GM19395 (cell line): ENCODE measurements around the gene SLC4A1.
A peak's percentile ranks its signal among the peaks of the same experiment; 100 is the strongest.

Experiments
- ATAC-seq: cut with Tn5 transposase; IDR thresholded peaks from one replicate; pipeline ENCODE4 v1.9.1; 2021; ENCODE audit warnings: mild to moderate bottlenecking, moderate library complexity; ENCODE audit not compliant: unreplicated experiment

Gene SLC4A1

DNA sequence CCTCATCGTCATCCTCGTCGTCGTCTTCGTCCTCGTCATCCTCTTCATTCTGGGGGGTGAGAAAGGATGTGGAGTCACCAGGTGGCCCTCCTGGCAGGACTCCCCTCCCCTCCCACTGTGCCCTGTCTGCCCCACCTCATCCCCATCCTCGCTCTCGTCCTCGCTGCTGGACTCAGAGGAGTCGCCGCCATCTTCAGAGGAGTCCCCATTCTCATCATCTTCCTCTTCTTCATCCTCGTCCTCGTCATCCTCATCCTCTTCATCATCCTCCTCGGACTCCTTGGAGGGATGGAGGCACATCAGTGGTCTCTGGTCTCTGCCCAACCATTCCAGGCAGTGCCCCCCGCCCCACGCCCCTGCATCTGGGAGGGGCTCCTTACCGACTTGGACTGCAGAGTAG, 60.6 kb downstream of the SLC4A1 start:
- ATAC-seq: no peak

DNA sequence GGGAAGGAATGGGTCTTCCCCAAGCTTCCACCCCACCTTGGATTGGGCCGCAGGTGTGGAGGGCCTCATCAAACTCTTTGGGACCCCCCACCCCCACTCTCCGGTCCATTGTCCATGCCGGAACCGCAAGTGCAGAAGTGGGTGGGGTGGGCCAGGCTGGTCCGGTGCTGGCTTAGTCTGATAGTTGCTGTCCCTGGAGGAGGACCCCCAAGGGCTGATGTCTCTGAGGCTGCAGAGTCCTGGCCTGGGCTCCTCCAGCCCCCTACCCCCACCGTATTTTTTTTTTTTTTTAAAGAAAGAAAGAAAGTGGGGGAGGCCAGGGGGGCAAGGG, 61.1 kb downstream of the SLC4A1 start:
- ATAC-seq: no peak

GRCh38 chr17:44205962-44206824, 61.7 kb downstream of the SLC4A1 start:
- no peak for ATAC-seq

DNA sequence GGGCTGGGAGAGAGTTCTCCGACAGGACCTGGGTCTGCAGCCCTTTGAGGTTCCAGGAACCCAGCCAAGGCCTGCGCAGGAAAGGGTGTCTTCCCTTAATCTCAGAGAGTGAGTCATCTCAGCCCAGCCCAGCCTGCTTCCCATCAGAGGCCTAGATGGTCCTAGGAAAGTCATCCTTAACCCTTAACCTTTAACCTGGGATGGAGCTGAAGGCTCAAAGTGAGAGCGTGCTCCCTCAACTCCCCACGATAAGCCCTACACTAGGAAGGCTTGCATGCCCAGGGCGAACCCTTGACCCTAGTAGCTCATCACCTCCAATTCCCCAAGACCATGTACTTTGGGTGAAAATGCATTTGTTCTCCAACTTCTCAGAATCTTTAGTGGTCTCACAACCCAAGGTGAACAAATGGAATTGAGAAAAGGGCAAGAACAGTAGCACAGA, 63.5 kb downstream of the SLC4A1 start:
- ATAC-seq: no peak

GRCh38 chr17:44203731-44204440, 64.0 kb downstream of the SLC4A1 start:
- no peak for ATAC-seq

GRCh38 chr17:44202756-44203155, 65.2 kb downstream of the SLC4A1 start:
- no peak for ATAC-seq

GRCh38 chr17:44200478-44201155, 67.3 kb downstream of the SLC4A1 start:
- ATAC-seq: peak; percentile 4

GRCh38 chr17:44199553-44200477, 68.1 kb downstream of the SLC4A1 start, which contains the start of gene ATXN7L3:
TSS of gene ATXN7L3 (minus strand) at chr17:44199884. CDS start at chr17:44198070, 1,814 bp downstream.
- ATAC-seq: peak; percentile 57

- peak; percentile 25 for ATAC-seq
Measured at GRCh38 chr17:44198721-44199552, 69.0 kb downstream of the SLC4A1 start.
